CD4-positive, alpha-beta T cell (primary cell): ENCODE data around the gene GCNA. TPM values are rescaled to one million over a fixed set of nuclear protein-coding genes. Genes with fewer than 3 reads are reported as not detected.
"Not testable (repeated sequence)": the region's sequence is repeated elsewhere in the genome, so short reads cannot be mapped to it uniquely, and the experiment has no call there.

Source experiments
- ATAC-seq: fragments of 200-7000 bp; cut with Tn5 transposase; one replicate; pipeline ENCODE4 v1.10.0; 2022; ENCODE audit warnings: mild to moderate bottlenecking; ENCODE audit not compliant: poor library complexity
- CTCF ChIA-PET: fragments of 350-600 bp; sonication (Branson Sonifier 250); formaldehyde crosslinking; loops from one replicate; lab custom pipeline; 2021; ENCODE audit warnings: antibody characterized with exemption, inconsistent platforms; lab: Charles Lee
- POLR2A ChIA-PET: fragments of 350-600 bp; sonication (Branson Sonifier 250); formaldehyde crosslinking; loops from one replicate; lab custom pipeline; 2021; ENCODE audit warnings: antibody characterized with exemption, inconsistent platforms; lab: Charles Lee
- DNase-seq, 14 experiments: peaks; one replicate each; pipeline ENCODE4 v3.0.0-alpha.2; 2013 to 2020; ENCODE audit warnings: mixed read lengths in 2 of 14
- H3K27ac ChIP-seq, 2 donors: one replicate each; pipeline versions ENCODE4 v1.5.1 to v1.7.0; 2013; ENCODE audit warnings: low read length in 2 of 2, low read depth in 1 of 2, mild to moderate bottlenecking in 1 of 2
- H3K27me3 ChIP-seq, 2 experiments: 1 replicate in 1 of 2; 2 replicates in 1 of 2; pipeline versions ENCODE4 v1.6.1 to v1.7.0; 2013; ENCODE audit warnings: low read length in 2 of 2, control low read depth in 1 of 2, mild to moderate bottlenecking in 1 of 2, moderate library complexity in 1 of 2; ENCODE audit not compliant: insufficient read depth in 2 of 2, control insufficient read depth in 1 of 2
- H3K36me3 ChIP-seq: one replicate; pipeline ENCODE4 v1.6.1; 2013; ENCODE audit warnings: low read length, control low read depth; ENCODE audit not compliant: insufficient read depth
- H3K4me1 ChIP-seq: one replicate; pipeline ENCODE4 v1.6.1; 2013; ENCODE audit warnings: low read length, control low read depth; ENCODE audit not compliant: insufficient read depth
- H3K4me3 ChIP-seq: one replicate; pipeline ENCODE4 v1.5.1; 2013; ENCODE audit warnings: mild to moderate bottlenecking, low read length, moderate library complexity
- H3K9me3 ChIP-seq, 2 experiments: 1 replicate in 1 of 2; 2 replicates in 1 of 2; pipeline versions ENCODE4 v1.6.1 to v1.7.0; 2013; ENCODE audit warnings: low read length in 2 of 2, mild to moderate bottlenecking in 2 of 2, control low read depth in 1 of 2, moderate library complexity in 1 of 2; ENCODE audit not compliant: control insufficient read depth in 1 of 2, insufficient read depth in 1 of 2
- H3K27ac Mint-ChIP-seq: one replicate; pipeline ENCODE4 v1.8.0; 2020; ENCODE audit warnings: mixed read lengths
- H3K27me3 Mint-ChIP-seq: one replicate; pipeline ENCODE4 v1.8.0; 2021; ENCODE audit warnings: mixed read lengths
- H3K36me3 Mint-ChIP-seq: one replicate; pipeline ENCODE4 v1.8.0; 2021; ENCODE audit warnings: low read depth, mixed read lengths
- H3K4me1 Mint-ChIP-seq: one replicate; pipeline ENCODE4 v1.8.0; 2021; ENCODE audit warnings: low read depth, mixed read lengths
- H3K4me3 Mint-ChIP-seq: one replicate; pipeline ENCODE4 v1.8.0; 2020; ENCODE audit warnings: mild to moderate bottlenecking, mixed read lengths
- H3K9me3 Mint-ChIP-seq: one replicate; pipeline ENCODE4 v1.8.0; 2020; ENCODE audit warnings: mixed read lengths
- intact Hi-C, 2 experiments: fragments of 100-400 bp; cut with DNase I in 1 of 2; cut with micrococcal nuclease in 1 of 2; formaldehyde crosslinking; loops; one replicate each; pipeline versions ENCODE4 v1.15.1 to v1.9.0; 2023 to 2025; cut with DNase I, micrococcal nuclease
- total RNA-seq, 174 experiments: library from RNA in 2 of 174; stranded (reverse) in 2 of 174; gene quantifications; one replicate each; pipeline ENCODE4 v1.2.3 and lab custom pipeline; 2021 to 2026
- TF ChIP-seq, protein P1 (sequence below): fragments of 200-600 bp; IDR thresholded peaks from one replicate; pipeline ENCODE4 v1.8.0; 2022; ENCODE audit warnings: antibody characterized with exemption, mild to moderate bottlenecking

GCNA gene
- total RNA-seq, 2 experiments from 2014 or later = 1.7 to 2.3 TPM

DNA sequence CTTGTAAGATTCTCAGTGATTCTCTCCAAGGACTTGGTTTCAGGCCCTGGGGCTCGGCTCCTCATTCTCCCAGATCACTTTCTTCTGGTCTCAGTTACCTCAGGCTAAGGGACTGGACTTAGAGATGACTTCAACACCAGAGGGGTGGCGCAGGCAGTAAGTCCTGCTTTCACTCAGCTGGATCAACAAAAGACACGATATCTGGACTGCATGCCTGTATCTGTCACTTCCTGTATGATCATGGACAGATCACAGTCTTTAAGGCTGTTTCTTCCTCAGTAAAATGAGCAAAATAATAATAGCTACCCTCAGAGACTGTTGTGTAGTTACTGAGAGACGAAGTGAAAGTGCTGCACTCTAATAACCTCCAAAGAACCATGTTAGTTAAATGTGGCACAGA is 59.6 kb downstream of the GCNA start:
- Histone ChIP-seq H3K4me1 (peaks cover 40% of the 10 kb centered on the region), H3K4me3 (no peak overlapping the region), H3K27ac (peak overlapping the region in 1 of 2 donors; percentile 44), H3K9me3 (no peaks in the 10 kb centered on the region), H3K36me3 (no peaks in the 10 kb centered on the region), H3K27me3 (no peaks in the 10 kb centered on the region)
- CTCF ChIA-PET = interaction anchor here (2.9 kb wide), 1 partner anchor 15 kb away, joined by 11 read pairs; no protein-coding TSS in a partner anchor
- H3K36me3 Mint-ChIP-seq = no peaks in the 10 kb centered on the region
- no peaks in the 10 kb centered on the region for H3K27me3 Mint-ChIP-seq
- DNase-seq (peak in 1 of 14 experiments; percentile 7), ATAC-seq (peak; percentile 32)
- H3K4me3 Mint-ChIP-seq = no peak overlapping the region
- TF ChIP-seq, protein P1, sequence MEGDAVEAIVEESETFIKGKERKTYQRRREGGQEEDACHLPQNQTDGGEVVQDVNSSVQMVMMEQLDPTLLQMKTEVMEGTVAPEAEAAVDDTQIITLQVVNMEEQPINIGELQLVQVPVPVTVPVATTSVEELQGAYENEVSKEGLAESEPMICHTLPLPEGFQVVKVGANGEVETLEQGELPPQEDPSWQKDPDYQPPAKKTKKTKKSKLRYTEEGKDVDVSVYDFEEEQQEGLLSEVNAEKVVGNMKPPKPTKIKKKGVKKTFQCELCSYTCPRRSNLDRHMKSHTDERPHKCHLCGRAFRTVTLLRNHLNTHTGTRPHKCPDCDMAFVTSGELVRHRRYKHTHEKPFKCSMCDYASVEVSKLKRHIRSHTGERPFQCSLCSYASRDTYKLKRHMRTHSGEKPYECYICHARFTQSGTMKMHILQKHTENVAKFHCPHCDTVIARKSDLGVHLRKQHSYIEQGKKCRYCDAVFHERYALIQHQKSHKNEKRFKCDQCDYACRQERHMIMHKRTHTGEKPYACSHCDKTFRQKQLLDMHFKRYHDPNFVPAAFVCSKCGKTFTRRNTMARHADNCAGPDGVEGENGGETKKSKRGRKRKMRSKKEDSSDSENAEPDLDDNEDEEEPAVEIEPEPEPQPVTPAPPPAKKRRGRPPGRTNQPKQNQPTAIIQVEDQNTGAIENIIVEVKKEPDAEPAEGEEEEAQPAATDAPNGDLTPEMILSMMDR = no peak
- intact Hi-C loops = no loop called here
- H3K9me3 Mint-ChIP-seq = no peaks in the 10 kb centered on the region
- H3K4me1 Mint-ChIP-seq = peaks cover 17% of the 10 kb centered on the region
- no peak overlapping the region for H3K27ac Mint-ChIP-seq
- POLR2A ChIA-PET = interaction anchor here (2.2 kb wide), 1 partner anchor 15 kb away, joined by 8 read pairs; no protein-coding TSS in a partner anchor

DNA sequence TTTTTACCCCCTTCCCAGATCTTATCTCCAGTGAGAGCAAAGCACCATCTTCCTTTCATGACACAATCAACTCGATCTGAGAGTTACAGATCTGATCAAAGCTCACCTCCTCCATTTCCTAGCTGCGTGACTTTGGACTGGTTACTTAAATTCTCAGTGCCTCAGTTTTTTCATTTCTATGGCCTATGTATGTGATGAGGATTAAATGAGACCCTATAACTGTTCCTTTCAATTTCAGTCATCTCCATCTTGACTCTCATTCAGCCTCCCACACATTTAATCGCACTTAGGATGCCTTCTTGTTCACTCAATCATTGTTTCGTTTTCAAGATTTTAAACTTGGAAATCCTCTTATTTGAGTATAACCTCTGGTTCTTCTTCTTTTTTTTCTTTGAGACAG is 60.2 kb downstream of the GCNA start:
- ATAC-seq = no peak
- no peaks in the 10 kb centered on the region for H3K9me3 Mint-ChIP-seq
- TF ChIP-seq, protein P1 = no peak
- Histone ChIP-seq H3K9me3 (no peaks in the 10 kb centered on the region), H3K4me3 (no peak overlapping the region), H3K36me3 (no peaks in the 10 kb centered on the region), H3K4me1 (peaks cover 40% of the 10 kb centered on the region), H3K27ac (peak overlapping the region in 1 of 2 donors; percentile 44), H3K27me3 (no peaks in the 10 kb centered on the region)
- no peak overlapping the region for H3K27ac Mint-ChIP-seq
- intact Hi-C loops = no loop called here
- ChIA-PET POLR2A (interaction anchor here (2.2 kb wide), 1 partner anchor 15 kb away, joined by 8 read pairs; no protein-coding TSS in a partner anchor), CTCF (interaction anchor here (0.6 to 2.9 kb wide), 2 partner anchors 15 to 86 kb away, joined by 3 to 11 read pairs; no protein-coding TSS in a partner anchor)
- H3K27me3 Mint-ChIP-seq = no peaks in the 10 kb centered on the region
- H3K4me3 Mint-ChIP-seq = no peak overlapping the region
- H3K36me3 Mint-ChIP-seq = no peaks in the 10 kb centered on the region
- H3K4me1 Mint-ChIP-seq = peaks cover 17% of the 10 kb centered on the region
- peak in 1 of 14 experiments; percentile 5 for DNase-seq

- Histone ChIP-seq H3K9me3 (no peaks in the 10 kb centered on the region), H3K27me3 (no peaks in the 10 kb centered on the region), H3K4me3 (no peak overlapping the region), H3K27ac (no peak overlapping the region), H3K36me3 (no peaks in the 10 kb centered on the region), H3K4me1 (peaks cover 42% of the 10 kb centered on the region)
- POLR2A ChIA-PET = no interaction called here
- ATAC-seq (peak; percentile 50), DNase-seq (peak in 2 of 14 experiments; percentile 32 to 60)
- CTCF ChIA-PET = no interaction called here
- Mint-ChIP-seq H3K4me3 (no peak overlapping the region), H3K27me3 (no peaks in the 10 kb centered on the region), H3K4me1 (peaks cover 17% of the 10 kb centered on the region), H3K36me3 (no peaks in the 10 kb centered on the region), H3K9me3 (no peaks in the 10 kb centered on the region), H3K27ac (no peak overlapping the region)
- intact Hi-C loops = no loop called here
- TF ChIP-seq, protein P1 = no peak
Observed at GRCh38 chrX:71640002-71640401, 61.8 kb downstream of the GCNA start.

DNA sequence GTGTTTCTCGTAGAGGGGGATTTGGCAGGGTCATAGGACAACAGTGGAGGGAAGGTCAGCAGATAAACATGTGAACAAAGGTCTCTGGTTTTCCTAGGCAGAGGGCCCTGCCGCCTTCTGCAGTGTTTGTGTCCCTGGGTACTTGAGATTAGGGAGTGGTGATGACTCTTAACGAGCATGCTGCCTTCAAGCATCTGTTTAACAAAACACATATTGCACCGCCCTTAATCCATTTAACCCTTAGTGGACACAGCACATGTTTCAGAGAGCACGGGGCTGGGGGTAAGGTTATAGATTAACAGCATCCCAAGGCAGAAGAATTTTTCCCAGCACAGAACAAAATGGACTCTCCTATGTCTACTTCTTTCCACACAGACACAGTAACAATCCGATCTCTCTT is 66.2 kb downstream of the GCNA start:
- H3K27ac ChIP-seq, H3K36me3 ChIP-seq, H3K9me3 ChIP-seq, H3K36me3 Mint-ChIP-seq, H3K27ac Mint-ChIP-seq, H3K27me3 Mint-ChIP-seq, ATAC-seq, DNase-seq, H3K9me3 Mint-ChIP-seq, H3K27me3 ChIP-seq, CTCF ChIA-PET, H3K4me3 Mint-ChIP-seq, intact Hi-C loops, H3K4me1 Mint-ChIP-seq, H3K4me3 ChIP-seq, POLR2A ChIA-PET: not testable (repeated sequence)
- H3K4me1 ChIP-seq = peaks cover 13% of the 10 kb centered on the region
